GM21825 (cell line): ENCODE results near the gene ZNF79.

ENCODE experiments used
- ATAC-seq: cut with Tn5 transposase; IDR thresholded peaks from one replicate; pipeline ENCODE4 v1.9.1; 2021; ENCODE audit warnings: mild to moderate bottlenecking, moderate library complexity; ENCODE audit not compliant: unreplicated experiment

The ZNF79 gene

DNA sequence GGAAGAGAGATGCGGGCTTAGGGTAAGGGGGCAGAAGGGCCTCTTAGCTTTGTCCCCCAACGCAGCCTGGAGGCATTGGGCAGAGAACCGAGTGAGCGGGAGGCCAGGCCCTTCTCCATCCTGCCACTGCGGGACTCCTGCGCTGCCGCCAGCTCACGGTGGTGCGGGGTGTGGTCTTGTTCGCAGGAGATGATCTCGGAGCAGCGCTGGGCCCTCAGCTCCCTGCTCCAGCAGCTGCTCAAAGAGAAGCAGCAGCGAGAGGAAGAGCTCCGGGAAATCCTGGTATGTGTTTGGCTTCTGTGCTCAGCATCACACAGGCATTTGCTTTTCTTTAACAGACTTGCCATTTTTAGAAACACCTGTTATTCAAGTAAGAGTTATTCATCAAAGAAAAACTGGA is 68.4 kb downstream of the ZNF79 start:
- no peak for ATAC-seq

DNA sequence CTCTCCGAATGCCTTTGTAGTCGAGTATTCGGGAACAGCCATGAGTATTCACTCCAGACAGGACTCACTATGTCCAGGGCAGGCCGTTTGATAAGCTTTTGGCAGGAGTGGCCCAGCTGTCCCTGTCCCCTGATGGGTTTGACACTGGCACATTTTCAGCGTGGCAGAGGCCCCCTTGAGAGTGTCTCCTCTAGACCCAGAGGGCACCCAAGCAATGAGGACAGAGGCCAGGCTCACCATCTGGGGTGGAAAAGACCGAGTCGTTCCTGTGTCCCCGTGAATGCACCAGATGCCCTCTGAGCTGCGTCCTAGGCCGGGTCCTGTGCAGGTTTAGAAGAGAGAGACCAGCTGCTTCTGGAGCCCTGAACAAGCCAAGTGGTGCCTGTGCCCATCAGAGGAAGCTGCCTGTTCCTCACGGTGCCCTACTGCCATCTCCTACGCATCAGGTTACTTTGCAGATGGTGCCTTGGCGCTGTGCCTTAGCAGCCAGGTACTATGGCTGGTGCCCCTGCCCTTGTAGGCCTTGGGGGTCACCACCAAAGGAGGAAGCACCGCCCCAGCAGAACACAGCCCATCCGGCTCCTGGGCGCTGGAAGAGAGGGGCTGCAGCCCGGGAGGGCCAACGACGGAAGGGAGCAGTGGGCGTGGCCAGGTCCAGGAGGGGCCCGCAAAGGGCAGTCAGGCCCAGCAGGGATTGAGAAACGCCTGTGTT is 69.6 kb downstream of the ZNF79 start:
- ATAC-seq = no peak

DNA sequence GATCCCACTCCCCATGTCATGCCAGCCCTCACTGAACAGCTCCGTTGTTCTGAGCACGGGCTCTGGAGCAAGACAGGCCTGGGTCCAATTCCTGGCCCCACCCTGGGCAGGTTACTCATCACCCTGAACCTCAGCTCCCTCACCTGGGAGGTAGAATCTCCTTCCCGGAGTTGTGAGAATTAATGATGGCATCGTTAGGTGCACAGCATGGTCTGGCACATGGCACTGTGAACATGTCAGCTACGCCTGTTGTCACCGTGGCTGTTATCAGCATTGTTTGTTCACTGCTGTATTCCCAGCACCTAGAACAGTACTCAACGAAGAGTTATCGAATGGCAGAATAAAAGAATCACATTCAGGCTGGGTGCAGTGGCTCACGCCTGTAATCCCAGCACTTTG is 70.1 kb downstream of the ZNF79 start:
- ATAC-seq = no peak
